ENCODE results near the gene DTHD1. TPM values are rescaled to one million over a fixed set of nuclear protein-coding genes. Genes with fewer than 3 reads are reported as not detected.

DTHD1 gene
- total RNA-seq, 1 experiment from 2014 or later = not detected

DNA sequence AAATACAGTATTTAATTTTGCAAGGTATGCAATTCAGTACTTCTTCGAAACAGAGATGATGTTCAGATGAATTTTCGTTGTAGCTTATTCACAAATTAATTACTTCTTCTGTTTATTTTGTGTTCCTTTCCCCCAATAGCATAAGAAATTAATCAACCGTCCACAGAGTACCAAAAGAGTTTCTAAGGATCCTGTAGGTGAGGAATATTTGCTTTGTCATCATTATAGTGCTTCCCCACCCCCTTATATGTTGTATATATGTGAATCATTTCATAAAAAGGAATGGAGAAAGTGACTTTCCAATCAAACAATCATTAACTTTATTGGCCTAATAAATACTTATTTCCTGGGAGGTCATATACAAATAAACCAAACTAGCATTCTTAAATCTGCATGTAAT lies 57.6 kb downstream of the DTHD1 start:
- no peak for DNase-seq (ENCODE audit: low read depth, low spot score)
- Histone ChIP-seq H4K20me1 (ENCODE audit: insufficient read depth) (no peaks in the 10 kb centered on the region), H3K9ac (ENCODE audit: low read length) (no peak overlapping the region), H3K9me3 (ENCODE audit: control insufficient read depth in 1 of 2, insufficient read depth in 1 of 2, low read depth in 1 of 2, low read length in 2 of 2) (no peaks in the 10 kb centered on the region), H3K4me2 (ENCODE audit: low read length) (no peak overlapping the region), H3K79me2 (ENCODE audit: insufficient read depth, low read length) (no peaks in the 10 kb centered on the region), H3K9me2 (ENCODE audit: insufficient read depth) (no peaks in the 10 kb centered on the region), H3K4me3 (replicated peaks in 1 of 2; ENCODE audit: low read depth in 1 of 2, low read length in 2 of 2) (no peak overlapping the region), H2AFZ (ENCODE audit: low read depth, low read length, poor library complexity, severe bottlenecking) (no peak overlapping the region), H3K36me3 (ENCODE audit: control insufficient read depth in 1 of 2, insufficient read depth in 2 of 2, low read length in 2 of 2) (no peaks in the 10 kb centered on the region), H3K27me3 (ENCODE audit: insufficient read depth, low read length) (no peaks in the 10 kb centered on the region), H3K4me1 (ENCODE audit: control insufficient read depth in 1 of 2, insufficient read depth in 2 of 2, low read length in 2 of 2) (no peaks in the 10 kb centered on the region), H3K27ac (ENCODE audit: low read depth, low read length) (no peak overlapping the region)
- no TSS peak for BruUV-seq (replicated peaks)
- ChIA-PET POLR2A (no interaction called here), CTCF (no interaction called here), RAD21 (ENCODE audit: low non-redundant PET in 1 of 2, low total read pairs in 2 of 2, uncharacterized antibody in 2 of 2, unreplicated experiment in 2 of 2) (no interaction called here)
- intact Hi-C loops (cut with micrococcal nuclease) = no loop called here
- TF ChIP-seq ZNF274 (IDR thresholded peaks at IDR 0.05; ENCODE audit: low read depth, low read length) (no peak), YY1 (IDR thresholded peaks at IDR 0.05; ENCODE audit: extremely low read depth, insufficient replicate concordance, low read depth, low read length) (no peak), SIN3A (IDR thresholded peaks at IDR 0.05; ENCODE audit: low read depth) (no peak), EGR1 (IDR thresholded peaks at IDR 0.05; ENCODE audit: low read depth) (no peak), SRF (IDR thresholded peaks at IDR 0.05; ENCODE audit: low read depth) (no peak), JUND (IDR thresholded peaks at IDR 0.05) (no peak), ELF1 (IDR thresholded peaks at IDR 0.05; ENCODE audit: borderline replicate concordance, low read depth) (no peak), SP1 (IDR thresholded peaks at IDR 0.05; ENCODE audit: low read depth) (no peak), ZFX (IDR thresholded peaks at IDR 0.05) (no peak), TCF7L2 (IDR thresholded peaks at IDR 0.05; ENCODE audit: borderline replicate concordance, extremely low read depth, insufficient read depth, insufficient read length) (no peak), RAD21 (IDR thresholded peaks at IDR 0.05; ENCODE audit: low read depth) (no peak), CEBPB (IDR thresholded peaks at IDR 0.05; ENCODE audit: low read depth) (no peak)
- TF ChIP-seq, protein P1, sequence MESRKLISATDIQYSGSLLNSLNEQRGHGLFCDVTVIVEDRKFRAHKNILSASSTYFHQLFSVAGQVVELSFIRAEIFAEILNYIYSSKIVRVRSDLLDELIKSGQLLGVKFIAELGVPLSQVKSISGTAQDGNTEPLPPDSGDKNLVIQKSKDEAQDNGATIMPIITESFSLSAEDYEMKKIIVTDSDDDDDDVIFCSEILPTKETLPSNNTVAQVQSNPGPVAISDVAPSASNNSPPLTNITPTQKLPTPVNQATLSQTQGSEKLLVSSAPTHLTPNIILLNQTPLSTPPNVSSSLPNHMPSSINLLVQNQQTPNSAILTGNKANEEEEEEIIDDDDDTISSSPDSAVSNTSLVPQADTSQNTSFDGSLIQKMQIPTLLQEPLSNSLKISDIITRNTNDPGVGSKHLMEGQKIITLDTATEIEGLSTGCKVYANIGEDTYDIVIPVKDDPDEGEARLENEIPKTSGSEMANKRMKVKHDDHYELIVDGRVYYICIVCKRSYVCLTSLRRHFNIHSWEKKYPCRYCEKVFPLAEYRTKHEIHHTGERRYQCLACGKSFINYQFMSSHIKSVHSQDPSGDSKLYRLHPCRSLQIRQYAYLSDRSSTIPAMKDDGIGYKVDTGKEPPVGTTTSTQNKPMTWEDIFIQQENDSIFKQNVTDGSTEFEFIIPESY (IDR thresholded peaks at IDR 0.05; ENCODE audit: extremely low read depth, insufficient replicate concordance, low read length) = no peak
- TF ChIP-seq, protein P2, sequence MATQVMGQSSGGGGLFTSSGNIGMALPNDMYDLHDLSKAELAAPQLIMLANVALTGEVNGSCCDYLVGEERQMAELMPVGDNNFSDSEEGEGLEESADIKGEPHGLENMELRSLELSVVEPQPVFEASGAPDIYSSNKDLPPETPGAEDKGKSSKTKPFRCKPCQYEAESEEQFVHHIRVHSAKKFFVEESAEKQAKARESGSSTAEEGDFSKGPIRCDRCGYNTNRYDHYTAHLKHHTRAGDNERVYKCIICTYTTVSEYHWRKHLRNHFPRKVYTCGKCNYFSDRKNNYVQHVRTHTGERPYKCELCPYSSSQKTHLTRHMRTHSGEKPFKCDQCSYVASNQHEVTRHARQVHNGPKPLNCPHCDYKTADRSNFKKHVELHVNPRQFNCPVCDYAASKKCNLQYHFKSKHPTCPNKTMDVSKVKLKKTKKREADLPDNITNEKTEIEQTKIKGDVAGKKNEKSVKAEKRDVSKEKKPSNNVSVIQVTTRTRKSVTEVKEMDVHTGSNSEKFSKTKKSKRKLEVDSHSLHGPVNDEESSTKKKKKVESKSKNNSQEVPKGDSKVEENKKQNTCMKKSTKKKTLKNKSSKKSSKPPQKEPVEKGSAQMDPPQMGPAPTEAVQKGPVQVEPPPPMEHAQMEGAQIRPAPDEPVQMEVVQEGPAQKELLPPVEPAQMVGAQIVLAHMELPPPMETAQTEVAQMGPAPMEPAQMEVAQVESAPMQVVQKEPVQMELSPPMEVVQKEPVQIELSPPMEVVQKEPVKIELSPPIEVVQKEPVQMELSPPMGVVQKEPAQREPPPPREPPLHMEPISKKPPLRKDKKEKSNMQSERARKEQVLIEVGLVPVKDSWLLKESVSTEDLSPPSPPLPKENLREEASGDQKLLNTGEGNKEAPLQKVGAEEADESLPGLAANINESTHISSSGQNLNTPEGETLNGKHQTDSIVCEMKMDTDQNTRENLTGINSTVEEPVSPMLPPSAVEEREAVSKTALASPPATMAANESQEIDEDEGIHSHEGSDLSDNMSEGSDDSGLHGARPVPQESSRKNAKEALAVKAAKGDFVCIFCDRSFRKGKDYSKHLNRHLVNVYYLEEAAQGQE (IDR thresholded peaks at IDR 0.05; ENCODE audit: low read depth) = no peak
- ATAC-seq = no peak

All from HCT116 (cell line).